ENCODE data around the gene LAGE3.
A peak's percentile ranks its signal among the peaks of the same experiment; 100 is the strongest.

Gene LAGE3

GRCh38 chrX:154473683-154474082 is 5.4 kb downstream of the LAGE3 start:
- no peak for DNase-seq

DNA sequence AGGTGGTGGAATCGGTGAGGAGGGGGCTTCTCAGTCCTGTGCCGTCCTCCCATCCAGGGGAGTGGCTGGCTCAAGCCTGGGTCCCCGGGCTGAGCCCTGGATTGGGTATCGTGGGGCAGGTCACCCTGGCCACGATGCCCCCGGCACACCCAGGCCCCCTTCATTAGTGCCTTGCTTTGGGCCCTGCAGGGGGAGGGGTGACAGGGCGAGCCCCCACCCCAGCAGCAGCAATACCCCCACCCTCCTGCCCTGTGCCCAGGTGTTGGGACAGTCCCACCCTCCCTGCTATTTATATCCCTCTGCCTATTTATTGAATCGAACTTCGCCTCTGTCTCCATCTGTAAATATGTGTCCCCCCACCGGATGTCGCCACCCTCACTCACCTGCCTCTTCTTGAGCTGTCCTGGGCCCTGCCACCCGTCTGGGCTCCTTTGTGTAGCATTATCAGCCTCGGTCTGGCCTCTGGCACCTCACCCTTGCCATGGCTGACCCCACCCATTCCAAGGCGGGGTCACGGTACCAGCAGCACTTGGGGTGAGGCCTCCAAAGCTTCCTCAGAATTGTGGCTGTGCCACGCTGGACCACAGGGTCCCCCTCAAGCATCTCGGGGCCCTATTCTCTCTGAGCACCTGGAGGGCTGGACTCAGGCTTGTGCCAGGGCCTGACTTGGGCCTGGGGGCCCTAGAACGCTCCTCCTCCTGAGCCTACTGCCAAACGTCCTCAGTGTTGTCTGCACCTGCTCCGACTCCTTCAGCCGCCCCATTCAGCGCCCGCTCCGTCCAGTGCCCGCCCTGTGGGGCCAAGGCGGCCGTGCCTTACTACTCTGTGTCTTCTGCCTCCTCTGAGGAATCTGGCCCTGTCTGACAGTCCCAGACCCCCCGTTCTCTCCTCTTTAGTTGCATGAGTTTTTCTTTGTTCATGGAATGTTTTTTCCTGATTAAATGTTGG is 6.1 kb downstream of the LAGE3 start:
- DNase-seq: no peak

DNA sequence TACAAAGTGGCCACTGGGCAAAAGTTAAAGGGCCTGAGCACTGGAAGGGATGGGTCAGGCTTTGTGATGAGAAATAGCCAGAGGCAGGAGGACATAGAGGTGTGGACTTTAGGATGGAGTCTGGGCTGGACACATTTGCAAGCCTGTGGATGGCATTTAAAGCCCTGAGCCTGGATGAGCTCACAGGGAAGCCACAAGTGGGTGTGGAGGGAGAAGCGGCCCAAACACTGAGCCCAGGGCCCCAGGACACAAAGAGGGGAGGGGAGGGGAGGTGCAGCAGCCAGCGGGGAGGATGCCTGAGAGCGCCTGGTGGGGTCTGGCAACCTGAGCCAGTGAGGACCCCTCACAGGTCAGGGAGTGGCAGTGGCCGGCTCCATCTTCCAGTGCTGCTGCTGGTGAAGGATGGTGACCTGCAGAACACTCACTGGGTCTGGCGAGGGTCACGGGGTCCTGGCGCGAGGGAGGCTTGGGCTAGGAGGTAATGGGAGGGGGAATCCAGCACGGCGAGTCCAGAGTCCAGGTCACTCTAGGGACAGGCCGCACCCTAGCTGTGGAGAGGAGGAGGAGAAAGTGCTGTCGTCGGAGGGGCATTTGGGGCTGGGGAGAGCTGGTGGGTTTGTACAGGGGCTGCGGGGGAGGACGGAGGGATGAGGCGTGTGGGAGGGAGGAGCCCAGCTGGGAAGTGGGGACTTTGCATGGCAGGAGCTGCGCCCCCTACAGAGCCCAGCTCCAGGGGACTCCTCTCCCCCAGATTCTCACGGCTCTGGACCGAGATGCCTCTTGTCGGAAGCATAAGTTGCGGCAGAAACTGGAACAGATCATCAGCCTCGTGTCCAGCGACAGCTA is 7.0 kb downstream of the LAGE3 start:
- no peak for DNase-seq

GRCh38 chrX:154470914-154471568 is 8.0 kb downstream of the LAGE3 start:
- DNase-seq: no peak

DNA sequence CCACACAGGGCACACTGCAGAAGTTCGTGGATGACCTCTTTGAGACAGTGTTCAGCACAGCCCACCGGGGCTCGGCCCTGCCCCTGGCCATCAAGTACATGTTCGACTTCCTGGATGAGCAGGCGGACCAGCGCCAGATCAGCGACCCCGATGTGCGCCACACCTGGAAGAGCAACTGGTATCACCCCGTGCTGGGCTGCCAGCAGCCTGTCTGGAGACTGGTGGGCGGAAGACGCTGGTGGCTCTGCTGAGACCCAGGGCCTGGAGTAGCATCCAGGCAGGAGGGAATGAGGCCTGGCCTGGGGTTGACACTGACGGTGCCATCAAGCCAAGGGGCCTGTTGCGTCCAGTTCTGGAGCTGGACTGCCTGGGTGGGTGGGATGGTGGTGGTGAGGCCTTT is 8.6 kb downstream of the LAGE3 start:
- no peak for DNase-seq

DNA sequence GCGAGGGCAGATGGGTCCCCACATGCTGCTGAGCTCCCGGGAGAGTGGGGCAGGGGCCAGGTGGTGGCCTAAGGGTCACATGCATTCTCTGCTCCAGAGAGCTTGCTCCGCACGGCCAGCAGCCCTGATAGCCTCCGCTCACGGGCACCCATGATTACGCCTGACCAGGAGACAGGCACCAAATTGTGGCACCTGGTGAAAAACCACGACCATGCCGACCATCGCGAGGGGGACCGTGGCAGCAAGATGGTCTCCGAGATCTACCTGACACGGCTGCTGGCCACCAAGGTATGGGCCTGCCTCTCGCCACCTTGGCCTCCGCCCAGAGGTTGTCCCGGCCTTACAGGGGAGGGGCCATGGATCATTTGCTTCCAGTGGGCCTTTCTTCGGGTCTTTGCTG is 9.2 kb downstream of the LAGE3 start:
- DNase-seq: no peak

DNA sequence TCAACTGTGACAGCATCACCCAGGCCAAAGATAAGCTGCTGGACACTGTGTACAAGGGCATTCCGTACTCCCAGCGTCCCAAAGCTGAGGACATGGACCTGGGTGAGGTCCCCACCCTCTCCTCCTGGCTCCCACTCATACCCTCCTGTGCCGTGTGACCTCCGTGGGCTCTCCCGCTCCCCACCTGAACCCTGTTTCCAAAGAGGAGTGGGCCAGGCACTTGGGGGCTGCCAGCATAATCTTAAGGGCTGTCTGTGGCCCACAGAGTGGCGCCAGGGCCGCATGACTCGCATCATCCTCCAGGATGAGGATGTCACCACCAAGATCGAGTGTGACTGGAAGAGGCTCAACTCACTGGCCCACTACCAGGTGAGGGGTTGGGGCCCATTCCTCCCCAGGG is 10.0 kb downstream of the LAGE3 start:
- DNase-seq: no peak

DNA sequence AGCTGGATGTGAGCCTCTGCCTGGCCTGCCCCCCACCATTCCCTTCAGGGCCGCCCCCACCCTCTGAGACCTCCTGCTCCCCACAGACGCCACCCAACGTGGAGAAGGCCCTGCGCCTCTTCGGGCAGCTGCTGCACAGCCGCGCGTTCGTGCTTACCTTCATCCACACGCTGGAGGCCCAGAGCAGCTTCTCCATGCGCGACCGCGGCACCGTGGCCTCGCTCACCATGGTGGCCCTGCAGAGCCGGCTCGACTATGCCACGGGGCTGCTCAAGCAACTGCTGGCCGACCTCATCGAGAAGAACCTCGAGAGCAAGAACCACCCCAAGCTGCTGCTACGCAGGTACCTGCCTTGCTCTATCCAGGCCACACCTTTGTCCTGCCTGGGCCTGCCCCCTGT is 10.9 kb downstream of the LAGE3 start:
- no peak for DNase-seq

DNA sequence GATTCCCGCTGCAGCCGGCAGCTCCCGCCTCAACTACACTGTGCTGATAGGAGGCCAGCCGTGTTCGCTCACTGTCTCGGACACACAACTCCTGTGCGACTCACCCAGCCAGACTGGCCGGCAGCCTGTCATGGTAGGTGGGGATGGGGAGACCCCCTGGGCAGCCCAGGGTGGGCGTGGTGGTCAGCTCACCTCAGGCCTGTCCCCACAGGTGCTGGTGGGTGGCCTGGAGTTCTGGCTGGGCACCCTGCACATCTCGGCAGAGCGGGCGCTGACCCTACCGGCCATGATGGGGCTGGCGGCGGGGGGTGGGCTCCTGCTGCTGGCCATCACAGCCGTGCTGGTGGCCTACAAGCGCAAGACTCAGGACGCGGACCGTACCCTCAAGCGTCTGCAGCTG is 11.5 kb downstream of the LAGE3 start:
- DNase-seq: no peak

DNA sequence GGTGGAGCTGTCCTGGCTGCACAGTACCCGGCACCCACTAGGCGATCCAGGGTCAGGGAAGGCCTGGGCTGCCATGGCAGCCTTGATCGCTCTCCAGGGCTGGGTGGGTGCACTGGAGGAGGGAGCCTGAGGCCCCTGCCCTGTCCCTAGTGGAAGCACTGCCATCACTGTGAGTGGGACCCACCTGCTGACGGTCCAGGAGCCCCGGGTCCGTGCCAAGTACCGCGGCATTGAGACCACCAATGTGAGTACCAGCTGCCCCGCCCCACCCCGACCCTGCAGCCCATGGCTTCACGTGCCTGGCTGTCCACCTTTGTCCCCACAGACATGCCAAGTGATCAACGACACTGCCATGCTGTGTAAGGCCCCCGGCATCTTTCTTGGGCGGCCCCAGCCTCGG is 12.2 kb downstream of the LAGE3 start:
- DNase-seq: no peak

DNA sequence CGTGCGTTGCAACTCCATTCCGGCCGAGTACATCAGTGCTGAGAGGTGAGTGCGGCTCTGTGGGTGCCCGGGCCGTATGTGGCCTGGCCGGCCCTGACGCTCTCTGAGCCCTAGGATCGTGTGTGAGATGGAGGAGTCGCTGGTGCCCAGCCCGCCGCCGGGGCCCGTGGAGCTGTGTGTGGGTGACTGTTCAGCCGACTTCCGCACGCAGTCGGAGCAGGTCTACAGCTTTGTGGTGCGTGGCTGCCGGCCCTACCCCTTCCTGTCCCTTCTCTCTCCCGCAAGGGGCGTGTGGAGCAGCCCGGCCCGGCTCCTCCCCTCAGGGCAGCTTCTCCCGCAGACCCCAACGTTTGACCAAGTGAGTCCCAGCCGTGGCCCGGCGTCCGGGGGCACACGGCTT is 13.0 kb downstream of the LAGE3 start:
- no peak for DNase-seq

- DNase-seq: no peak
Measured at GRCh38 chrX:154465601-154466000, 13.5 kb downstream of the LAGE3 start.

DNA sequence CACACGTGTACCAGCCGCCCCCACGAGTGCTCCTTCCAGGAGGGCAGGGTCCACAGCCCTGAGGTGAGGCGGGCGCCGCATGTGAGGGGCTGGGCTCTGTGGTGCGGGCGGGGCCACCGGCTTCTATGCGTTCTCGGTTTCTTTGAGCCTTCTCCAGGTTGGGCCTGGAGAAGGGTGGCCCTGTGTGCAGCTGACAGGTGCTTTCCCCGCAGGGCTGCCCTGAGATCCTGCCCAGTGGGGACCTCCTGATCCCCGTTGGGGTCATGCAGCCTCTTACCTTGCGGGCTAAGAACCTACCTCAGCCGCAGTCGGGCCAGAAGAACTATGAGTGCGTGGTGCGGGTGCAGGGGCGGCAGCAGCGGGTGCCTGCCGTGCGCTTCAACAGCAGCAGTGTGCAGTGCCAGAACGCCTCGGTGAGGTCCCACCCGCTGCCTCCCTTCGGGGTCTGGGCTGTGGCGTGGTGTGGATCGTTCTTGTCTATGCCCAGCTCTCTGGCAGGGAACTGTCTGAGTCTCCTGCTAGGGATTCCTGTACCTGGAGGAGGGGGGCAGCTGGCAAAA is 14.2 kb downstream of the LAGE3 start:
- DNase-seq: no peak

GRCh38 chrX:154463611-154464220 is 15.4 kb downstream of the LAGE3 start:
- DNase-seq: no peak

GRCh38 chrX:154462396-154462795 is 16.7 kb downstream of the LAGE3 start:
- no peak for DNase-seq

- no peak for DNase-seq
Measured at GRCh38 chrX:154460326-154460725, 18.8 kb downstream of the LAGE3 start.

GRCh38 chrX:154459832-154460231 is 19.2 kb downstream of the LAGE3 start:
- no peak for DNase-seq

DNA sequence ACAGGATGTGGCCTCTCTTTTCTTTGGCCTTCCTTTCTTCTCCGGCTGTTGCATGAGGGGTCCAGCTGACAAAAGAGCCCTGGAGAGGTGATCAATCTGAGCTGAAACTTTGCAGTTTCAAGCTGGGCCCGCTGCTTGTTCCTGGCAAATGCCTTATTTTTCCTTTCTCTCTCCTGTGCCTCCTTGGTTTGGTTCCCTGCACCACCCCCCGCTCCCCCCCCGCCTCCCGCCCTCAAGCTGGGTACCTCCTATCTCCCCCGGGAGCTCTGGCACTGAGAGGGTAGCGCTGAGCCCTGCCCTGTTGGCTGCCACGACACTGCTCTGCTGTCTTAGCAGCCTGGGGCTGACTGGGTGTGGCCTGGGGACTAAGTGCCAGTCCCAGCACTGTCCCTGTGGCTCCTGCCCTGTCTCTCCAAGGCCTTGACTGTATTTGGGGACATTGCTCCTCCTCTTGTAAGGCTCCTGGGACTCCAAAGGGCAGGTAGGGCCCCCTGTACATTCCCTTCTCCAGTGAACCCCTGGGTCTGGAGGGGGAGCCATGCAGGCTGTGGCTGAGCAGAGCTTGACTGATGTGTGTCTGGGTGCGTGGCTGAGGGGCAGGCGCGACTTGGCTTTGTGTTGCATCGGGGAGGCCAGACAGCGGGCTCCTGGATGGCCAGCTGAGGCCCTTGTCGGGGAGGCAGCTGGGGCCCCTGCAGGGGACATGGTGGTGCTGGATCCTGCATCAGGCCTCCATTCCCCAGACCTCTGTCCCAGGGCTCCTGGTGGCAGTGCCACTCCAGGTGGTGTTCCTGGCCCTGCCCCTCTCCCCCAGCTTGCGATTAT is 19.9 kb downstream of the LAGE3 start:
- DNase-seq: no peak

GRCh38 chrX:154458116-154458953 is 20.7 kb downstream of the LAGE3 start, which contains the start of gene PLXNA3:
TSS of gene PLXNA3 (plus strand) at chrX:154458281. CDS start at chrX:154460184, 1,903 bp downstream.
- peak; percentile 85 for DNase-seq

GRCh38 chrX:154457491-154458115 is 21.5 kb downstream of the LAGE3 start:
- no peak for DNase-seq

Measured in activated CD8-positive, alpha-beta memory T cell treated with anti-CD3 and anti-CD28 coated beads, Interleukin-2, amount 50 U/mL, for 48 hours (primary cell).